D341Med (cell line): ENCODE measurements around the gene GGN.
"Not testable (repeated sequence)": the region's sequence is repeated elsewhere in the genome, so short reads cannot be mapped to it uniquely, and the experiment has no call there.

Experiments
- DNase-seq: peaks from one replicate; pipeline ENCODE4 v3.0.0; 2012; ENCODE audit warnings: low spot score

The GGN gene

GRCh38 chr19:38387550-38388348 is at the start of gene GGN:
GGN (minus strand) TSS chr19:38388034; CDS start chr19:38387261, 773 bp downstream.
- DNase-seq: peak; percentile 90

- DNase-seq: no peak
Observed at GRCh38 chr19:38437295-38437694, 49.5 kb upstream of the GGN start.

GRCh38 chr19:38434549-38435051 is 46.8 kb upstream of the GGN start:
- no peak for DNase-seq

GRCh38 chr19:38433268-38433733 is 45.5 kb upstream of the GGN start, which contains the start of gene RYR1:
RYR1 (plus strand) TSS chr19:38433691; CDS start chr19:38433830, 139 bp downstream.
- DNase-seq: no peak

GRCh38 chr19:38430931-38431330 is 43.1 kb upstream of the GGN start:
- no peak for DNase-seq

GRCh38 chr19:38429811-38430156 is 42.0 kb upstream of the GGN start:
- no peak for DNase-seq

- no peak for DNase-seq
Observed at GRCh38 chr19:38429055-38429810, 41.4 kb upstream of the GGN start.

- DNase-seq: not testable (repeated sequence)
Observed at GRCh38 chr19:38427035-38427677, 39.3 kb upstream of the GGN start.

- no peak for DNase-seq
Observed at GRCh38 chr19:38425810-38426466, 38.1 kb upstream of the GGN start, which contains the start of gene RASGRP4. RASGRP4 (minus strand) TSS chr19:38426219; CDS start chr19:38426091, 128 bp downstream.

- DNase-seq: no peak
Observed at GRCh38 chr19:38425222-38425809, 37.5 kb upstream of the GGN start.

GRCh38 chr19:38424272-38424671 is 36.4 kb upstream of the GGN start:
- no peak for DNase-seq

GRCh38 chr19:38422438-38422837 is 34.6 kb upstream of the GGN start:
- DNase-seq: no peak

GRCh38 chr19:38421856-38422255 is 34.0 kb upstream of the GGN start:
- no peak for DNase-seq

GRCh38 chr19:38420935-38421334 is 33.1 kb upstream of the GGN start:
- no peak for DNase-seq

- DNase-seq: no peak
Observed at GRCh38 chr19:38417544-38418506, 30.0 kb upstream of the GGN start.

GRCh38 chr19:38417146-38417543 is 29.3 kb upstream of the GGN start:
- DNase-seq: no peak

GRCh38 chr19:38413416-38413815 is 25.6 kb upstream of the GGN start:
- DNase-seq: no peak

- no peak for DNase-seq
Observed at GRCh38 chr19:38412961-38413360, 25.1 kb upstream of the GGN start.

GRCh38 chr19:38412491-38412890 is 24.7 kb upstream of the GGN start:
- no peak for DNase-seq

GRCh38 chr19:38411898-38412297 is 24.1 kb upstream of the GGN start:
- not testable (repeated sequence) for DNase-seq
